Suprapubic skin (tissue), 3 donors: ENCODE results near the gene KCNN2.

Experiments used
- POLR2A ChIP-seq, 2 donors: fragments of 450-650 bp; IDR thresholded peaks; one replicate each; pipeline ENCODE4 v1.6.1; 2017; ENCODE audit warnings: antibody characterized with exemption in 2 of 2, mild to moderate bottlenecking in 2 of 2, moderate library complexity in 2 of 2
- TF ChIP-seq, protein P1 (sequence below), 2 donors: fragments of 200-600 bp in 1 of 2; fragments of 450-650 bp in 1 of 2; sonication (generic) in 1 of 2; IDR thresholded peaks; one replicate each; pipeline ENCODE4 v1.5.1; 2016 to 2019; ENCODE audit warnings: antibody characterized with exemption in 2 of 2, mild to moderate bottlenecking in 1 of 2, moderate library complexity in 1 of 2

DNA sequence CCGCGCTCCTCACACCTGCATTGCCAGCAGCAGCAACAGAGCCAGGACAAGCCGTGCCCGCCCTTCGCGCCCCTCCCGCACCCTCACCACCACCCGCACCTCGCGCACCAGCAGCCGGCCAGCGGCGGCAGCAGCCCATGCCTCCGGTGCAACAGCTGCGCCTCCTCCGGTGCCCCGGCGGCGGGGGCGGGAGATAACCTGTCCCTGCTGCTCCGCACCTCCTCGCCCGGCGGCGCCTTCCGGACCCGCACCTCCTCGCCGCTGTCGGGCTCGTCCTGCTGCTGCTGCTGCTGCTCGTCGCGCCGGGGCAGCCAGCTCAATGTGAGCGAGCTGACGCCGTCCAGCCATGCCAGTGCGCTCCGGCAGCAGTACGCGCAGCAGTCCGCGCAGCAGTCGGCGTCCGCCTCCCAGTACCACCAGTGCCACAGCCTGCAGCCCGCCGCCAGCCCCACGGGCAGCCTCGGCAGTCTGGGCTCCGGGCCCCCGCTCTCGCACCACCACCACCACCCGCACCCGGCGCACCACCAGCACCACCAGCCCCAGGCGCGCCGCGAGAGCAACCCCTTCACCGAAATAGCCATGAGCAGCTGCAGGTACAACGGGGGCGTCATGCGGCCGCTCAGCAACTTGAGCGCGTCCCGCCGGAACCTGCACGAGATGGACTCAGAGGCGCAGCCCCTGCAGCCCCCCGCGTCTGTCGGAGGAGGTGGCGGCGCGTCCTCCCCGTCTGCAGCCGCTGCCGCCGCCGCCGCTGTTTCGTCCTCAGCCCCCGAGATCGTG lies 517 bp downstream of the KCNN2 start:
- TF ChIP-seq, protein P1, sequence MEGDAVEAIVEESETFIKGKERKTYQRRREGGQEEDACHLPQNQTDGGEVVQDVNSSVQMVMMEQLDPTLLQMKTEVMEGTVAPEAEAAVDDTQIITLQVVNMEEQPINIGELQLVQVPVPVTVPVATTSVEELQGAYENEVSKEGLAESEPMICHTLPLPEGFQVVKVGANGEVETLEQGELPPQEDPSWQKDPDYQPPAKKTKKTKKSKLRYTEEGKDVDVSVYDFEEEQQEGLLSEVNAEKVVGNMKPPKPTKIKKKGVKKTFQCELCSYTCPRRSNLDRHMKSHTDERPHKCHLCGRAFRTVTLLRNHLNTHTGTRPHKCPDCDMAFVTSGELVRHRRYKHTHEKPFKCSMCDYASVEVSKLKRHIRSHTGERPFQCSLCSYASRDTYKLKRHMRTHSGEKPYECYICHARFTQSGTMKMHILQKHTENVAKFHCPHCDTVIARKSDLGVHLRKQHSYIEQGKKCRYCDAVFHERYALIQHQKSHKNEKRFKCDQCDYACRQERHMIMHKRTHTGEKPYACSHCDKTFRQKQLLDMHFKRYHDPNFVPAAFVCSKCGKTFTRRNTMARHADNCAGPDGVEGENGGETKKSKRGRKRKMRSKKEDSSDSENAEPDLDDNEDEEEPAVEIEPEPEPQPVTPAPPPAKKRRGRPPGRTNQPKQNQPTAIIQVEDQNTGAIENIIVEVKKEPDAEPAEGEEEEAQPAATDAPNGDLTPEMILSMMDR (IDR thresholded peaks at IDR 0.05), result no peak
- no peak for TF ChIP-seq POLR2A (IDR thresholded peaks at IDR 0.05)
